ENCODE data around the gene RNF19B. TPM values are rescaled to one million over a fixed set of nuclear protein-coding genes. Genes with fewer than 3 reads are reported as not detected.

The RNF19B gene
- total and polyA plus RNA-seq, 7 donors: 10.4 to 32.5 (median 18.8) TPM

DNA sequence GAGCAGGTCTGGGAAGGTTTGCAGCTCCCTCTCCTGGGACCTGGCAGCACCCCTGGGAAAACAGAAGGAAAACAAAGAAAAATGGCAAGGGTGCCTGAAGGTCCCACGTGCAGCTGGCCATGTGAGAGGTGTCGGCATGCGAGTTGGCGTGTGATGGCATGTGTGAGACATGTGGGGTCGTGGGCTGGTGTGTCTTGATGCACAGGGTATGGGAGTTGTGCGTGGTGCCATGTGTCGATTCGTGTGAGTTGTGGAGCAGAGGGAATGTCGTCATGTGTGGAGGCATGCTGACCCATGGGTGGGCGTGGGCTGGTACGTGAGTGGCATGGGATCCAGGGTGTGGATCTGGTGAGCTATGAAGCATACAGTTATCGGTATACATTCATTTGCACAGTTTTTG is 77.0 kb downstream of the RNF19B start:
- Histone ChIP-seq H3K4me3 (no peak overlapping the region), H3K27me3 (ENCODE audit: insufficient read depth in 3 of 3, low read length in 2 of 3) (peaks cover 0 to 50% (median 23%) of the 10 kb centered on the region in 3 donors), H3K27ac (no peak overlapping the region), H3K4me1 (no peaks in the 10 kb centered on the region), H3K36me3 (ENCODE audit: insufficient read depth in 1 of 2, low read depth in 1 of 2) (no peaks in the 10 kb centered on the region), H3K9me3 (no peaks in the 10 kb centered on the region)
- 70% methylated on average over 12 of the region's 12 CpGs for WGBS, 3 donors
- intact Hi-C loops (cut with DNase I): no loop called here
- no peak for ATAC-seq
- TF ChIP-seq, protein P1, sequence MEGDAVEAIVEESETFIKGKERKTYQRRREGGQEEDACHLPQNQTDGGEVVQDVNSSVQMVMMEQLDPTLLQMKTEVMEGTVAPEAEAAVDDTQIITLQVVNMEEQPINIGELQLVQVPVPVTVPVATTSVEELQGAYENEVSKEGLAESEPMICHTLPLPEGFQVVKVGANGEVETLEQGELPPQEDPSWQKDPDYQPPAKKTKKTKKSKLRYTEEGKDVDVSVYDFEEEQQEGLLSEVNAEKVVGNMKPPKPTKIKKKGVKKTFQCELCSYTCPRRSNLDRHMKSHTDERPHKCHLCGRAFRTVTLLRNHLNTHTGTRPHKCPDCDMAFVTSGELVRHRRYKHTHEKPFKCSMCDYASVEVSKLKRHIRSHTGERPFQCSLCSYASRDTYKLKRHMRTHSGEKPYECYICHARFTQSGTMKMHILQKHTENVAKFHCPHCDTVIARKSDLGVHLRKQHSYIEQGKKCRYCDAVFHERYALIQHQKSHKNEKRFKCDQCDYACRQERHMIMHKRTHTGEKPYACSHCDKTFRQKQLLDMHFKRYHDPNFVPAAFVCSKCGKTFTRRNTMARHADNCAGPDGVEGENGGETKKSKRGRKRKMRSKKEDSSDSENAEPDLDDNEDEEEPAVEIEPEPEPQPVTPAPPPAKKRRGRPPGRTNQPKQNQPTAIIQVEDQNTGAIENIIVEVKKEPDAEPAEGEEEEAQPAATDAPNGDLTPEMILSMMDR (IDR thresholded peaks at IDR 0.05): no peak
- DNase-seq: no peak

DNA sequence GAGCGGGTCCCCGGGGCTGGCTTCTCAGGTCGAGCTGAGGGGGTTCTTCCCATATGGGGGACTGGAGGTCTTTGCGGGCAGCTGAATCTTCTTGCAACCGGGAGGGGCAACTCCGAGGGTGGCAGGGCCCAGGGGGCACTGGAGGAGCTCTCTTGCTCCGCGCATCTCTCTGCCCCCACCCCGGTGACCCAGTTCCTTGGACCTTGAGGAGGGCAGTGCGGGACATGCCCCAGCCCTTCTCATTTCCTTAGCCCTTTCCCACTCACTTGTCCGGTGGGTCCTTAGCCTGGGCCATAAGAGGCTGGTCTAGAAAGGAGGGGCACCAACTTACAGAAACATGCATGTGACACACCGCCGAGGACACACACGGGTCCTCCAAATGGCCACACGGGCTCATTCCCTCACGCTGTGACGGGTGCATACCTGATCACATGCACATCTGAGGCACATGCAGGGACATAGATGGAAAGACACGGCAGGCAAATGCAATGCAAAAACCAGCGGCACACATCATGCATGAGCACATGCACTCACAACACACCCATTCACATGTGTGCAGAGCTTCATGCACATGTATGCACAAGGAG is 77.7 kb downstream of the RNF19B start:
- H3K9me3 ChIP-seq: no peaks in the 10 kb centered on the region
- DNase-seq: no peak
- no peak overlapping the region for H3K4me3 ChIP-seq
- intact Hi-C loops (cut with DNase I): no loop called here
- no peak for ATAC-seq
- H3K36me3 ChIP-seq (ENCODE audit: insufficient read depth in 1 of 2, low read depth in 1 of 2): no peaks in the 10 kb centered on the region
- no peak overlapping the region for H3K27ac ChIP-seq
- 34 to 41% (median 39%) methylated on average over 19 of the region's 19 CpGs for WGBS, 3 donors
- TF ChIP-seq, protein P1 (IDR thresholded peaks at IDR 0.05): no peak
- peaks cover 6% of the 10 kb centered on the region for H3K4me1 ChIP-seq
- peaks cover 0 to 43% (median 22%) of the 10 kb centered on the region in 3 donors for H3K27me3 ChIP-seq (ENCODE audit: insufficient read depth in 3 of 3, low read length in 2 of 3)

Other genes with a start within 250 kb of the RNF19B start
- 10 to 100 TPM; 36.9 to 90.2 (median 72.4) TPM for gene YARS1, start 147.5 kb downstream of the RNF19B start, total RNA-seq
- gene YARS1, start 147.5 kb downstream of the RNF19B start, polyA plus RNA-seq: 100 to 1,000 TPM in 1 of 3 donors, 10 to 100 TPM in 2; 43.0 to 114 (median 90.9) TPM
- gene S100PBP, start 147.2 kb downstream of the RNF19B start, total RNA-seq: 10 to 100 TPM in 3 of 4 donors, 1 to 10 TPM in 1; 9.7 to 18.1 (median 12.9) TPM
- gene S100PBP, start 147.2 kb downstream of the RNF19B start, polyA plus RNA-seq: 1 to 10 TPM; 3.9 to 7.7 (median 4.5) TPM
- gene FNDC5, start 93.9 kb downstream of the RNF19B start, total RNA-seq: 100 to 1,000 TPM in 1 of 4 donors, 10 to 100 TPM in 3; 72.8 to 184 (median 86.6) TPM
- 100 to 1,000 TPM in 1 of 3 donors, 10 to 100 TPM in 2; 73.3 to 176 (median 91.6) TPM for gene FNDC5, start 93.9 kb downstream of the RNF19B start, polyA plus RNA-seq
- gene HPCA, start 78.3 kb downstream of the RNF19B start, total RNA-seq: not detected
- gene HPCA, start 78.3 kb downstream of the RNF19B start, polyA plus RNA-seq: under 1 TPM in 1 of 3 donors, not detected in 2; 0.22 TPM
- 10 to 100 TPM in 1 of 4 donors, 1 to 10 TPM in 3; 4.8 to 11.8 (median 6.1) TPM for gene TMEM54, start 63.4 kb downstream of the RNF19B start, total RNA-seq
- 1 to 10 TPM; 4.7 to 6.3 (median 5.9) TPM for gene TMEM54, start 63.4 kb downstream of the RNF19B start, polyA plus RNA-seq
- 100 to 1,000 TPM; 108 to 206 (median 130) TPM for gene AK2, start 72.1 kb upstream of the RNF19B start, total RNA-seq
- gene AK2, start 72.1 kb upstream of the RNF19B start, polyA plus RNA-seq: 100 to 1,000 TPM; 152 to 270 (median 169) TPM
- gene AZIN2, start 116.3 kb upstream of the RNF19B start, total RNA-seq: 1 to 10 TPM in 2 of 4 donors, under 1 TPM in 2; 0.17 to 3.5 (median 1.1) TPM
- gene AZIN2, start 116.3 kb upstream of the RNF19B start, polyA plus RNA-seq: 1 to 10 TPM in 1 of 3 donors, under 1 TPM in 2; 0.25 to 1.7 (median 0.61) TPM
- 10 to 100 TPM in 2 of 4 donors, 1 to 10 TPM in 2; 4.3 to 14.2 (median 9.4) TPM for gene TRIM62, start 217.2 kb upstream of the RNF19B start, total RNA-seq
- 1 to 10 TPM; 4.0 to 6.9 (median 4.4) TPM for gene TRIM62, start 217.2 kb upstream of the RNF19B start, polyA plus RNA-seq

All from psoas muscle (tissue), 8 donors.